A673 (cell line): ENCODE results near the gene MACROH2A1. TPM values are rescaled to one million over a fixed set of nuclear protein-coding genes. Genes with fewer than 3 reads are reported as not detected.

Source experiments
- BruUV-seq: library from RNA; stranded (reverse); fragments of 400-500 nt; replicated peaks from 2 replicates; lab custom pipeline; 2021; lab: Mats Ljungman, UMichigan
- CTCF ChIA-PET: fragments of 300-600 bp; sonication (Branson Sonifier 250); formaldehyde crosslinking; loops from one replicate; lab custom pipeline; 2022; ENCODE audit warnings: antibody characterized with exemption; lab: Charles Lee
- POLR2A ChIA-PET: fragments of 300-600 bp; sonication (Branson Sonifier 250); formaldehyde crosslinking; loops from one replicate; lab custom pipeline; 2022; ENCODE audit warnings: antibody characterized with exemption; ENCODE audit not compliant: low non-redundant PET; lab: Charles Lee
- DNase-seq: peaks from one replicate; pipeline ENCODE4 v3.0.0-alpha.2; 2015; ENCODE audit warnings: low spot score
- H3K27ac ChIP-seq: fragments of 200-600 bp; sonication (generic); 2 replicates; pipeline ENCODE4 v1.5.1; 2016; ENCODE audit warnings: mixed run types, low read depth, mild to moderate bottlenecking, mixed read lengths, antibody characterized with exemption, low read length; ENCODE audit not compliant: poor library complexity, severe bottlenecking
- H3K27me3 ChIP-seq: fragments of 200-600 bp; sonication (generic); replicated peaks from 2 replicates; pipeline ENCODE4 v1.6.1; 2017; ENCODE audit warnings: mixed run types, low read depth, mild to moderate bottlenecking, mixed read lengths, antibody characterized with exemption, low read length; ENCODE audit not compliant: insufficient read depth, poor library complexity
- H3K36me3 ChIP-seq: fragments of 200-600 bp; sonication (generic); 2 replicates; pipeline ENCODE4 v1.6.1; 2016; ENCODE audit warnings: mixed run types, mild to moderate bottlenecking, mixed read lengths, antibody characterized with exemption, low read length; ENCODE audit not compliant: insufficient read depth, poor library complexity, severe bottlenecking
- H3K4me1 ChIP-seq: fragments of 200-600 bp; sonication (generic); 2 replicates; pipeline ENCODE4 v1.6.1; 2017; ENCODE audit warnings: mixed run types, mild to moderate bottlenecking, mixed read lengths, antibody characterized with exemption, low read length; ENCODE audit not compliant: insufficient read depth, poor library complexity, severe bottlenecking
- H3K4me3 ChIP-seq: fragments of 200-600 bp; sonication (generic); 2 replicates; pipeline ENCODE4 v1.5.1; 2016; ENCODE audit warnings: low read depth, mixed run types, mild to moderate bottlenecking, mixed read lengths, low read length; ENCODE audit not compliant: poor library complexity, severe bottlenecking
- H3K9me3 ChIP-seq: fragments of 200-600 bp; sonication (generic); 2 replicates; pipeline ENCODE4 v1.6.1; 2016; ENCODE audit warnings: mixed run types, low read depth, mild to moderate bottlenecking, mixed read lengths, antibody characterized with exemption, low read length; ENCODE audit not compliant: poor library complexity, severe bottlenecking
- CTCF ChIP-seq: fragments of 300-800, 200-600 bp; sonication (generic); conservative IDR thresholded peaks from 2 replicates; pipeline ENCODE4 v1.5.1; 2017; ENCODE audit warnings: low read depth, mild to moderate bottlenecking, antibody characterized with exemption, low read length, moderate library complexity, mixed read lengths
- EZH2 ChIP-seq: fragments of 200-600 bp; sonication (generic); IDR thresholded peaks from 2 replicates; pipeline ENCODE4 v1.6.1; 2017; ENCODE audit warnings: borderline replicate concordance, low read depth, mild to moderate bottlenecking, mixed read lengths, antibody characterized with exemption, low read length; ENCODE audit not compliant: poor library complexity, severe bottlenecking
- intact Hi-C: fragments of 100-400 bp; cut with micrococcal nuclease; formaldehyde crosslinking; loops from one replicate; pipeline ENCODE4 v1.10.0; 2022; ENCODE audit not compliant: unreplicated experiment
- total RNA-seq: library from RNA; stranded (reverse); gene quantifications from 2 replicates; pipeline ENCODE4 v1.2.3, GENCODE V29; 2021

MACROH2A1 gene
- total RNA-seq, 1 experiment from 2014 or later = 264 TPM

- no peaks in the 10 kb centered on the region for H3K36me3 ChIP-seq
- no TSS peak for BruUV-seq
- H3K4me1 ChIP-seq = no peaks in the 10 kb centered on the region
- H3K9me3 ChIP-seq = no peaks in the 10 kb centered on the region
- no peak overlapping the region for H3K27ac ChIP-seq
- intact Hi-C loops = no loop called here
- CTCF ChIA-PET = no interaction called here
- no peak overlapping the region for H3K4me3 ChIP-seq
- DNase-seq = no peak
- H3K27me3 ChIP-seq = no peaks in the 10 kb centered on the region
- TF ChIP-seq CTCF (no peak), EZH2 (no peak)
- POLR2A ChIA-PET = no interaction called here
Measured at GRCh38 chr5:135307143-135307903, 91.7 kb downstream of the MACROH2A1 start.

- no TSS peak for BruUV-seq
- DNase-seq = no peak
- CTCF ChIA-PET = no interaction called here
- Histone ChIP-seq H3K4me1 (no peaks in the 10 kb centered on the region), H3K4me3 (no peak overlapping the region), H3K9me3 (no peaks in the 10 kb centered on the region), H3K36me3 (no peaks in the 10 kb centered on the region), H3K27me3 (no peaks in the 10 kb centered on the region), H3K27ac (no peak overlapping the region)
- no peak for TF ChIP-seq EZH2
- no peak for TF ChIP-seq CTCF
- intact Hi-C loops = no loop called here
- POLR2A ChIA-PET = no interaction called here
Measured at GRCh38 chr5:135306557-135306956, 92.5 kb downstream of the MACROH2A1 start.

GRCh38 chr5:135304352-135305221 is 94.4 kb downstream of the MACROH2A1 start:
- ChIA-PET POLR2A (no interaction called here), CTCF (no interaction called here)
- Histone ChIP-seq H3K27me3 (no peaks in the 10 kb centered on the region), H3K4me3 (no peak overlapping the region), H3K27ac (no peak overlapping the region), H3K4me1 (no peaks in the 10 kb centered on the region), H3K9me3 (no peaks in the 10 kb centered on the region), H3K36me3 (no peaks in the 10 kb centered on the region)
- BruUV-seq = no TSS peak
- intact Hi-C loops = no loop called here
- no peak for TF ChIP-seq CTCF
- no peak for TF ChIP-seq EZH2
- no peak for DNase-seq
